Thyroid gland (tissue), 4 donors: Measurements from ENCODE around the gene MB21D2.

Experiments
- CTCF ChIP-seq, 6 experiments: fragments of 200-600 bp in 3 of 6; fragments of 450-650 bp in 3 of 6; sonication (generic) in 3 of 6; IDR thresholded peaks; one replicate each; pipeline ENCODE4 v1.5.1; 2016 to 2019; ENCODE audit warnings: antibody characterized with exemption in 6 of 6, mild to moderate bottlenecking in 2 of 6, inconsistent platforms in 1 of 6, moderate library complexity in 1 of 6
- POLR2A ChIP-seq, 2 donors: fragments of 450-650 bp; IDR thresholded peaks; one replicate each; pipeline ENCODE4 v1.6.1; 2017; ENCODE audit warnings: antibody characterized with exemption in 2 of 2, mild to moderate bottlenecking in 2 of 2, moderate library complexity in 1 of 2

- no peak for TF ChIP-seq CTCF (IDR thresholded peaks at IDR 0.05)
- TF ChIP-seq POLR2A (IDR thresholded peaks at IDR 0.05): no peak
These were observed 65.8 kb downstream of the MB21D2 start for GRCh38 chr3:192851821-192852372.
